Endothelial cell of umbilical vein (primary cell): Measurements from ENCODE around the gene SYNGR1. TPM values are rescaled to one million over a fixed set of nuclear protein-coding genes. Genes with fewer than 3 reads are reported as not detected.
A peak's percentile ranks its signal among the peaks of the same experiment; 100 is the strongest.

Experiments
- BruUV-seq: library from RNA; stranded (reverse); fragments of 400-500 nt; replicated peaks from 2 replicates; lab custom pipeline; 2021; lab: Mats Ljungman, UMichigan
- CTCF ChIA-PET: fragments of 300-600, 350-600 bp; sonication (Branson Sonifier 250); formaldehyde crosslinking; loops from one replicate; lab custom pipeline; 2021; ENCODE audit warnings: antibody characterized with exemption, inconsistent platforms; lab: Charles Lee
- POLR2A ChIA-PET: fragments of 300-600, 350-600 bp; sonication (Branson Sonifier 250); formaldehyde crosslinking; loops from one replicate; lab custom pipeline; 2021; ENCODE audit warnings: antibody characterized with exemption, inconsistent platforms; lab: Charles Lee
- DNase-seq: peaks from one replicate; pipeline ENCODE4 v3.0.0-alpha.2; 2011; ENCODE audit warnings: low read depth, low spot score
- FAIRE-seq: peaks from 2 replicates; lab custom pipeline; 2011; peaks lifted over from hg19 to GRCh38; lab: Jason Lieb, UNC
- H2AFZ ChIP-seq: 2 replicates; pipeline ENCODE4 v1.6.0; 2012; ENCODE audit warnings: low read depth, low read length, control low read depth, inconsistent platforms
- H3K27ac ChIP-seq: 2 replicates; pipeline ENCODE4 v1.5.1; 2011; ENCODE audit warnings: low read depth, mild to moderate bottlenecking, control low read depth, low read length, moderate library complexity; ENCODE audit not compliant: insufficient read depth
- H3K27me3 ChIP-seq, 2 experiments: 2 replicates each; pipeline versions ENCODE4 v1.6.0 to v1.6.1; 2011; ENCODE audit warnings: low read length in 2 of 2, mixed read lengths in 1 of 2; ENCODE audit not compliant: control insufficient read depth in 2 of 2, insufficient read depth in 2 of 2
- H3K36me3 ChIP-seq, 2 experiments: 2 replicates in 1 of 2; 3 replicates in 1 of 2; pipeline ENCODE4 v1.5.1; 2011; ENCODE audit warnings: low read length in 2 of 2, mild to moderate bottlenecking in 1 of 2, moderate library complexity in 1 of 2; ENCODE audit not compliant: control insufficient read depth in 2 of 2, insufficient read depth in 2 of 2; ENCODE audit errors: extremely low read depth in 1 of 2
- H3K4me1 ChIP-seq: 3 replicates; pipeline ENCODE4 v1.5.1; 2011; ENCODE audit warnings: mild to moderate bottlenecking, low read length; ENCODE audit not compliant: control insufficient read depth, insufficient read depth; ENCODE audit errors: extremely low read depth
- H3K4me2 ChIP-seq: 2 replicates; pipeline ENCODE4 v1.6.1; 2011; ENCODE audit warnings: low read length, control low read depth, mixed read lengths; ENCODE audit not compliant: insufficient read depth
- H3K4me3 ChIP-seq, 3 experiments: fragments of 200-600 bp in 1 of 3; sonication (generic), shearing (Covaris generic) in 1 of 3; replicated peaks in 1 of 3; 2 replicates each; pipeline ENCODE4 v1.5.1; 2011 to 2016; ENCODE audit warnings: control low read depth in 3 of 3, low read length in 3 of 3, mild to moderate bottlenecking in 2 of 3, inconsistent platforms in 1 of 3, low read depth in 1 of 3, moderate library complexity in 1 of 3; ENCODE audit not compliant: insufficient read depth in 1 of 3
- H3K79me2 ChIP-seq: 2 replicates; pipeline ENCODE4 v1.6.0; 2012; ENCODE audit warnings: low read length, inconsistent platforms; ENCODE audit not compliant: control insufficient read depth, insufficient read depth
- H3K9ac ChIP-seq: replicated peaks from 2 replicates; pipeline ENCODE3; 2011; ENCODE audit warnings: low read length, control low read depth; ENCODE audit not compliant: insufficient read depth; ENCODE audit errors: extremely low read depth
- H3K9me1 ChIP-seq: replicated peaks from 3 replicates; pipeline ENCODE4 v1.6.0; 2011; ENCODE audit warnings: mild to moderate bottlenecking, low read length; ENCODE audit not compliant: control insufficient read depth, insufficient read depth; ENCODE audit errors: extremely low read depth
- H3K9me3 ChIP-seq: replicated peaks from 2 replicates; pipeline ENCODE4 v1.5.1; 2012; ENCODE audit warnings: low read length, inconsistent platforms; ENCODE audit not compliant: control insufficient read depth, insufficient read depth
- H4K20me1 ChIP-seq: replicated peaks from 2 replicates; pipeline ENCODE3; 2011; ENCODE audit warnings: mild to moderate bottlenecking, low read length; ENCODE audit not compliant: control insufficient read depth, insufficient read depth; ENCODE audit errors: extremely low read depth
- CTCF ChIP-seq, 2 donors: IDR thresholded peaks; 1 replicate in 1 of 2; 2 replicates in 1 of 2; pipeline ENCODE4 v1.5.1; 2011; ENCODE audit warnings: low read length in 2 of 2, mild to moderate bottlenecking in 2 of 2, moderate library complexity in 2 of 2, control low read depth in 1 of 2, inconsistent platforms in 1 of 2, low read depth in 1 of 2; ENCODE audit not compliant: insufficient read depth in 1 of 2; ENCODE audit errors: extremely low read depth in 1 of 2
- EZH2 ChIP-seq: IDR thresholded peaks from 2 replicates; pipeline ENCODE4 v1.6.1; 2012; ENCODE audit warnings: borderline replicate concordance, low read depth, mild to moderate bottlenecking, moderate library complexity, low read length, inconsistent platforms; ENCODE audit not compliant: severe bottlenecking
- JUN ChIP-seq: IDR thresholded peaks from 2 replicates; pipeline ENCODE4 v1.6.1; 2011; ENCODE audit warnings: borderline replicate concordance, low read depth; ENCODE audit not compliant: insufficient read length, insufficient read depth
- MAX ChIP-seq: IDR thresholded peaks from 2 replicates; pipeline ENCODE4 v1.6.1; 2011; ENCODE audit not compliant: insufficient read depth, insufficient read length
- MYC ChIP-seq: IDR thresholded peaks from one replicate; pipeline ENCODE4 v1.6.1; 2011; ENCODE audit warnings: mild to moderate bottlenecking, low read depth, low read length
- POLR2A ChIP-seq: IDR thresholded peaks from 2 replicates; pipeline ENCODE4 v1.6.1; 2012; ENCODE audit warnings: low read depth, mild to moderate bottlenecking, control low read depth, low read length
- POLR2AphosphoS5 ChIP-seq: IDR thresholded peaks from 2 replicates; pipeline ENCODE4 v1.6.1; 2012; ENCODE audit warnings: low read depth, mild to moderate bottlenecking, control low read depth, low read length, moderate library complexity; ENCODE audit not compliant: insufficient read depth
- dilution Hi-C: fragments of 300-500 bp; cut with MboI; formaldehyde crosslinking; loops from one replicate; pipeline ENCODE4 v1.15.0; 2019; ENCODE audit warnings: low sequenced_read_pairs; ENCODE audit not compliant: extremely low pct_ligation_motif_present
- intact Hi-C: fragments of 100-400 bp; cut with micrococcal nuclease; formaldehyde crosslinking; loops from one replicate; pipeline ENCODE4 v1.10.0; 2022
- polyA plus RNA-seq, 4 experiments: library from polyadenylated mRNA; depleted of rRNA in 3 of 4; stranded (reverse) in 3 of 4; unstranded in 1 of 4; fragments of >200 nt; gene quantifications; 2 replicates each; pipeline versions ENCODE4 v1.2.1 to v1.2.3, GENCODE V29; 2011 to 2012; ENCODE audit warnings: missing spikeins in 1 of 4
- total RNA-seq: library from RNA; stranded (reverse); gene quantifications from 2 replicates; pipeline ENCODE4 v1.2.3, GENCODE V29; 2021

Gene SYNGR1
- total and polyA plus RNA-seq, 2 donors (not counting 3 experiments of a cell fraction or from before 2014, with no cell fraction given), result 3.8 to 10.2 TPM

GRCh38 chr22:39306456-39307361, 43.1 kb upstream of the SYNGR1 start:
- ChIA-PET POLR2A (interaction anchor here (0.6 to 2.2 kb wide), 3 partner anchors 61 to 111 kb away, joined by 3 to 12 read pairs (median 5); partner anchors contain the start of gene PDGFB), CTCF (interaction anchor here (0.6 to 4.3 kb wide), 21 partner anchors 9 to 182 kb away, joined by 3 to 57 read pairs (median 7); partner anchors contain the start of gene PDGFB)
- Histone ChIP-seq H3K27me3 (no peaks in the 10 kb centered on the region), H3K9me1 (no peaks in the 10 kb centered on the region), H3K4me3 (no peak overlapping the region), H3K27ac (no peak overlapping the region), H2AFZ (no peak overlapping the region), H3K4me1 (peaks cover 14% of the 10 kb centered on the region), H4K20me1 (no peaks in the 10 kb centered on the region), H3K4me2 (no peak overlapping the region), H3K9me3 (no peaks in the 10 kb centered on the region), H3K9ac (no peak overlapping the region), H3K79me2 (no peaks in the 10 kb centered on the region), H3K36me3 (peaks cover 0 to 2% of the 10 kb centered on the region in 2 experiments)
- FAIRE-seq, result peak; percentile 59
- intact Hi-C loops (loop anchor here (1.0 kb wide), 3 partner anchors 23 to 171 kb away; no protein-coding TSS in a partner anchor), dilution Hi-C loops (no loop called here)
- BruUV-seq, result no TSS peak
- TF ChIP-seq JUN (no peak), MAX (no peak), POLR2A (no peak), EZH2 (no peak), POLR2AphosphoS5 (peak; percentile 14), MYC (no peak), CTCF (IDR thresholded peaks at IDR 0.05; ENCODE audit: extremely low read depth in 1 of 2, insufficient read depth in 1 of 2, low read depth in 1 of 2, low read length in 2 of 2) (peak; percentile 46 to 71)
- DNase-seq, result peak; percentile 71
